ENCODE data around the gene YBEY. TPM values are rescaled to one million over a fixed set of nuclear protein-coding genes. Genes with fewer than 3 reads are reported as not detected.

Gene YBEY
- total RNA-seq, 2 donors from 2014 or later, result 28.5 to 30.0 TPM

DNA sequence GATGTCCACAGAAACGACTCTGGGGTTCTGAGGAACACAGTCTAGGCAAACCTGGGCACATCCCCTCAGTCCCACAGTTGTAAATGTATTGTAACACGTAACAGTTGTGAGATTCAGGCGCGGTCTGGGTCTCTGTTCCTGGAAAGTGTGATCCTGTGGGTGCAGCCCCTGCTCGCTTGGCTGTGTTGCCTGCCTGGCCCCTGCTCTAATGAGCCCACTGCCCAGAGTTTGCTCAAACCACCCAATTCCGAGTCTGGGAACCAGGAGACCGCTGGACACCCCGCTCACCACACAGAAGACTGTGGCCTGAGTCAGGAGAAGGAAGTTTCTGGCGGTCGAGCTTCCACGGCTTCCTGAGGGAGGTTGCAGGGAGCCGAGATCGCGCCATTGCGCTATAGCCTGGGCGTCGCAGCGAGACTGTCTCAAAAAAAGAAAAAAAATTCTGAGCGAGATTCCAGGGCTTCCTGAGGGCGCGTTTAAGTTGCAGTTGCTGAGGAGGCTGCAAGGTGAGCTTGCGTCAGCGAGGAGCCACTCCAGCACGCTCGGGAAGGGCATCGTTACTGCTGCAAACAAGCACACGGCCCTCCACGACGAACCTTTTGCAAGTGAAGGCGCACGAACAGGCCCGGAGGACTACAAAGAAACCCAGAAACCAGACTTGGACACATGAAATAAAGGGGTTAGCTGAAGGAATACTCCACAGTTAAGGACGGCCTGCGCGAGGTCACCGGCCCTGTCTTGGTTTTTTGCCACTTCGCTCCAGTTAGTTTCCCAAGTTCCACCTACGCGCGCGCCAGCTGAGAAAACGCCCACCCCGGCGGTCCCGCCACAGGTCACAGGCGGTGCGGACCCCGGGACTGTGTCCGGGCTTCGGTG, 36.4 kb downstream of the YBEY start:
- TF ChIP-seq POLR2A (IDR thresholded peaks at IDR 0.05), result no peak
- TF ChIP-seq, protein P1, sequence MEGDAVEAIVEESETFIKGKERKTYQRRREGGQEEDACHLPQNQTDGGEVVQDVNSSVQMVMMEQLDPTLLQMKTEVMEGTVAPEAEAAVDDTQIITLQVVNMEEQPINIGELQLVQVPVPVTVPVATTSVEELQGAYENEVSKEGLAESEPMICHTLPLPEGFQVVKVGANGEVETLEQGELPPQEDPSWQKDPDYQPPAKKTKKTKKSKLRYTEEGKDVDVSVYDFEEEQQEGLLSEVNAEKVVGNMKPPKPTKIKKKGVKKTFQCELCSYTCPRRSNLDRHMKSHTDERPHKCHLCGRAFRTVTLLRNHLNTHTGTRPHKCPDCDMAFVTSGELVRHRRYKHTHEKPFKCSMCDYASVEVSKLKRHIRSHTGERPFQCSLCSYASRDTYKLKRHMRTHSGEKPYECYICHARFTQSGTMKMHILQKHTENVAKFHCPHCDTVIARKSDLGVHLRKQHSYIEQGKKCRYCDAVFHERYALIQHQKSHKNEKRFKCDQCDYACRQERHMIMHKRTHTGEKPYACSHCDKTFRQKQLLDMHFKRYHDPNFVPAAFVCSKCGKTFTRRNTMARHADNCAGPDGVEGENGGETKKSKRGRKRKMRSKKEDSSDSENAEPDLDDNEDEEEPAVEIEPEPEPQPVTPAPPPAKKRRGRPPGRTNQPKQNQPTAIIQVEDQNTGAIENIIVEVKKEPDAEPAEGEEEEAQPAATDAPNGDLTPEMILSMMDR (IDR thresholded peaks at IDR 0.05), result no peak
- TF ChIP-seq POLR2AphosphoS5 (IDR thresholded peaks at IDR 0.05), result no peak
- no peaks in the 10 kb centered on the region for H3K9me3 ChIP-seq
- DNase-seq (ENCODE audit: low spot score), result no peak
- H3K27ac ChIP-seq, result peak overlapping the region in 1 of 2 donors; percentile 35
- WGBS, result 9% methylated on average over 50 of the region's 50 CpGs
- H3K36me3 ChIP-seq, result no peaks in the 10 kb centered on the region
- H3K4me3 ChIP-seq, result peak overlapping the region; percentile 95 to 100
- intact Hi-C loops (cut with DNase I), result loop anchor here (5.0 to 10.0 kb wide), 3 partner anchors 35 to 348 kb away; partner anchors contain the start of genes FTCD, MCM3AP and YBEY
- peaks cover 12% of the 10 kb centered on the region for H3K4me1 ChIP-seq (replicated peaks)
- H3K27me3 ChIP-seq (replicated peaks; ENCODE audit: insufficient read depth), result no peaks in the 10 kb centered on the region

DNA sequence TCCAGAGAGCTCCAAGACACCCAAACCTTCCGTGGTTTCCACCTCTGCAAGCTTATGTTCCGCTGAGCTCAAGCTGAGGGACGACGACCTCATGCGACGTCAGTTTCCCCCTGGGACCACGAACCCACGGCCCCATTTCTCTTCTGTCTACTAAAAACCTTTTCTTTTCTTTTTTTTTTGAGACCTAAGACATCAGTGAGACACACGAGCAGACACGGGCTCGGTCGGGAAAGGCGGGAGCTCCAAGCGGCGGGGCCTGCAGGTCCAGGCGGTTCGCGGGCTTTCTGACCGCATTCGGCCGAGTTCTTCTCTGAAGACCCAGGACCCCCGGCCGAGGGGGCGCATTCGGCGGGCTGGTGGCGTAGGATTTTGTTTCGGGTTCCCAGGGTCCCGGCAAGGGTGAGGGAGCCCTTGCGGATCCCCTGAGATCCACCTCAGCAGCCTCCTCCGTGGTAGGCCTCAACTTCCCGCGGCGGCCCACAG, 37.1 kb downstream of the YBEY start:
- peak overlapping the region; percentile 95 to 100 for H3K4me3 ChIP-seq
- intact Hi-C loops (cut with DNase I), result loop anchor here (5.0 to 10.0 kb wide), 3 partner anchors 36 to 348 kb away; partner anchors contain the start of genes FTCD, MCM3AP and YBEY
- WGBS, result 1% methylated on average over 23 of the region's 34 CpGs
- no peaks in the 10 kb centered on the region for H3K9me3 ChIP-seq
- peaks cover 12% of the 10 kb centered on the region for H3K4me1 ChIP-seq (replicated peaks)
- DNase-seq (ENCODE audit: low spot score), result no peak
- H3K27me3 ChIP-seq (replicated peaks; ENCODE audit: insufficient read depth), result no peaks in the 10 kb centered on the region
- TF ChIP-seq POLR2A (IDR thresholded peaks at IDR 0.05) (no peak), POLR2AphosphoS5 (IDR thresholded peaks at IDR 0.05) (no peak)
- TF ChIP-seq, protein P1 (IDR thresholded peaks at IDR 0.05), result no peak
- no peaks in the 10 kb centered on the region for H3K36me3 ChIP-seq
- peak overlapping the region; percentile 35 to 96 for H3K27ac ChIP-seq

DNA sequence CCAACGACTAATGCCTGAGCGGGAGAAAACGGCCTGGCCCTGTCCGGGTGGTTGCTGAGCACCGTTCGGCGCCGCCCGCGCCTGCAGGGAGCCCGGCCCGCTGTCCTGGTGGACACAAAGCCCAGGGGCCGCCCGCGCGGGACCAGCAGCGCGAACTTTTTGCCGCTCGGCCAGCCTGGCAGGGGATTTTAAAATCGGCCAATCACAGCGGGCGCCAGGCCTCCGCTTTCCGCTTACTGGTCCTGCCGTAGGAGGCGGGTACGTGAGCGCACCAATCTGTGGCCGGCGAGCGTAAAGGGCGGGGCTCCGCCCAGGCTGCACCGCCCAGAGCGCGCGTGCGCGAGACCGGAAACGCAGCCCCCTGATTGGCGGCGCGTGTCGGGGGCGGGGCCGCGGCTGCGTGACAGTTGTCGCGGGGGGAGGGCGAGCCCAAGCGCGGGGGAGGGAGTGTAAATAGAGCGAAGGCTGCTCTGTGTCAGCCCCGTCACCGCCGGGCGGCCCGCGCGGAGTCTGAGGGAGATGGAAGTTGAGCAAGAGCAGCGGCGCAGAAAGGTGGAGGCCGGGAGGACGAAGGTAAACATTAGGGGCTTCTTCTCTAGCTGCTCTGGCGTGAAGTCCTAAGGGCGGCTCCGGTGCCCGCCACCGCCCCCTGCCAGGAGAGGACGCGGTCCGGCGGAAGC, 37.7 kb downstream of the YBEY start, which contains the start of the genes C21orf58 and PCNT:
Gene C21orf58 (minus strand): TSS at position 161 of the 680 bp plus-strand sequence. CDS start 1,132 bp downstream, outside the sequence.
Gene PCNT (plus strand): TSS at position 447 of the 680 bp plus-strand sequence. CDS start 73 bp downstream, at position 520.
- H3K4me1 ChIP-seq (replicated peaks), result peaks cover 12% of the 10 kb centered on the region

DNA sequence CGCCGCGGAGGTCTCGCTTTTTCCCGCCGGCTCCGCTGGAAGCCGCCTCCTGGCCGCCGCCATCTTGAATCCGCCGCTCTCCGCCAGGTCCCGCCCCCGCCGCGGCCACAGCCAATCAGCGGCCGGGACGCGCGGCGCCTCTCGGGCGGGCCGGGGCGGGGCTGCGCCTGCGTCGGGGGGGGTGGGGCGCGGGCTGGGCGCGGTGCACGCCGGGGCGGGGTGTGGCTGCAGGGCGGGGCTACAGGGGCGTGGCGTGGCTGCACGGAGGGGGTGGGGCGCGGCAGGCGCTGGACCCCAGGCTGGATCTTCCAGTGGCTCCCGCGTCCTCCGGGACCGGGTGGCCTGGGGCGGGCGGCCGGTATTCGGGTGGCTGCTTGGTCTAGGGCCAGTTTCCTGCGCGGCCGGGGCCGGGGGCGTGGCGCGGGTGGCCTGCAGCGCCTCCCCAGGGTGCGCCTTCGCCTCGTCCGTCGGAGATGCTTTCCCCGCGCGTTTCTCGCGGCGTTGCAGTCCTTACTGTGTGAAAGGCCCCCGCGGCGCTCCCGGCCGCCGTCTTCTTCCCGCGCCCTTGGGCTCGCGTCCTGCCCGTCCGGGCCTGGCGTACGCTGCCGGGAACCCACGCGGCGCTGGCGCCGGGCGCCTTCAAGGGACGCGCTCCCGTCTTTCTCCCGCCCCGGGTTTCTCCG, 38.4 kb downstream of the YBEY start:
- Histone ChIP-seq H3K9me3 (no peaks in the 10 kb centered on the region), H3K4me1 (replicated peaks) (peaks cover 12% of the 10 kb centered on the region), H3K36me3 (no peaks in the 10 kb centered on the region), H3K4me3 (peak overlapping the region; percentile 95 to 100), H3K27ac (peak overlapping the region; percentile 96 to 99), H3K27me3 (replicated peaks; ENCODE audit: insufficient read depth) (no peaks in the 10 kb centered on the region)
- intact Hi-C loops (cut with DNase I), result loop anchor here (5.0 to 10.0 kb wide), 5 partner anchors 37 to 350 kb away; partner anchors contain the start of genes DIP2A, FTCD, LSS and MCM3AP
- DNase-seq (ENCODE audit: low spot score), result peak; percentile 80
- peak; percentile 68 for TF ChIP-seq POLR2A (IDR thresholded peaks at IDR 0.05)
- TF ChIP-seq, protein P1 (IDR thresholded peaks at IDR 0.05), result peak in 1 of 4 experiments; percentile 6
- no peak for TF ChIP-seq POLR2AphosphoS5 (IDR thresholded peaks at IDR 0.05)
- WGBS, result 1% methylated on average over 16 of the region's 98 CpGs

More for the DNA sequence above, 37.7 kb downstream of the YBEY start, which contains the start of the genes C21orf58 and PCNT:
- H3K27me3 ChIP-seq (replicated peaks; ENCODE audit: insufficient read depth), result no peaks in the 10 kb centered on the region
- no peaks in the 10 kb centered on the region for H3K9me3 ChIP-seq
- WGBS, result under 1% methylated on average over 55 of the region's 76 CpGs
- H3K4me3 ChIP-seq, result peak within 1 kb of the TSS; percentile 95 to 100
- H3K36me3 ChIP-seq, result no peaks in the 10 kb centered on the region
- H3K27ac ChIP-seq, result peak within 1 kb of the TSS; percentile 96 to 99
- intact Hi-C loops (cut with DNase I), result loop anchor here (5.0 to 10.0 kb wide), 3 partner anchors 37 to 349 kb away; partner anchors contain the start of genes FTCD, MCM3AP and YBEY
- peak; percentile 97 for DNase-seq (ENCODE audit: low spot score)
- TF ChIP-seq, protein P1 (IDR thresholded peaks at IDR 0.05), result no peak
- TF ChIP-seq POLR2A (IDR thresholded peaks at IDR 0.05) (peak; percentile 12), POLR2AphosphoS5 (IDR thresholded peaks at IDR 0.05) (peak; percentile 89)
